Upper lobe of left lung (tissue), 4 donors: ENCODE results near the gene CCDC87.

ENCODE experiments used
- POLR2AphosphoS5 ChIP-seq, 2 donors: sonication (generic); formaldehyde crosslinking; IDR thresholded peaks; one replicate each; pipeline ENCODE4 v1.5.1; 2017; ENCODE audit warnings: antibody characterized with exemption in 2 of 2
- TF ChIP-seq, protein P1 (sequence below), 6 experiments: fragments of 450-650 bp in 4 of 6; fragments of 200-600 bp in 2 of 6; sonication (generic) in 2 of 6; IDR thresholded peaks; one replicate each; pipeline ENCODE4 v1.5.1; 2016 to 2019; ENCODE audit warnings: antibody characterized with exemption in 6 of 6

DNA sequence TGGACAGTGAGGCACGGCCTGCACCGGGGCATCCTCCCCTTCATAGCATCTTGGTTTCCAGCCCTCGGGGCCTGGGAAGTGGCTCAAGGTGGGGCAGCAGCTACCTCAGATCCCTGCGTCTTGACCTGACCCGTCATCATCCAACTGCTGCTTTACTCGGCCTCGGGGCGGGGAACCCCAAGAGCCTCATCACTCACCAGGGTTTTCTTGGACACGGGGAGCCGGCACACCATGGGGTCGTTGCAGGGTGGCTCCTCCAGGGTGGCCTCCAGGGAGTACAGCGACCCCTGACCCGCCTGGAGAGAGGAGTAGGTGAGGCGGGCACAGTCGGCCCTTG, 25.1 kb downstream of the CCDC87 start:
- TF ChIP-seq, protein P1, sequence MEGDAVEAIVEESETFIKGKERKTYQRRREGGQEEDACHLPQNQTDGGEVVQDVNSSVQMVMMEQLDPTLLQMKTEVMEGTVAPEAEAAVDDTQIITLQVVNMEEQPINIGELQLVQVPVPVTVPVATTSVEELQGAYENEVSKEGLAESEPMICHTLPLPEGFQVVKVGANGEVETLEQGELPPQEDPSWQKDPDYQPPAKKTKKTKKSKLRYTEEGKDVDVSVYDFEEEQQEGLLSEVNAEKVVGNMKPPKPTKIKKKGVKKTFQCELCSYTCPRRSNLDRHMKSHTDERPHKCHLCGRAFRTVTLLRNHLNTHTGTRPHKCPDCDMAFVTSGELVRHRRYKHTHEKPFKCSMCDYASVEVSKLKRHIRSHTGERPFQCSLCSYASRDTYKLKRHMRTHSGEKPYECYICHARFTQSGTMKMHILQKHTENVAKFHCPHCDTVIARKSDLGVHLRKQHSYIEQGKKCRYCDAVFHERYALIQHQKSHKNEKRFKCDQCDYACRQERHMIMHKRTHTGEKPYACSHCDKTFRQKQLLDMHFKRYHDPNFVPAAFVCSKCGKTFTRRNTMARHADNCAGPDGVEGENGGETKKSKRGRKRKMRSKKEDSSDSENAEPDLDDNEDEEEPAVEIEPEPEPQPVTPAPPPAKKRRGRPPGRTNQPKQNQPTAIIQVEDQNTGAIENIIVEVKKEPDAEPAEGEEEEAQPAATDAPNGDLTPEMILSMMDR (IDR thresholded peaks at IDR 0.05): no peak
- no peak for TF ChIP-seq POLR2AphosphoS5 (IDR thresholded peaks at IDR 0.05)
